HEK293T (cell line): ENCODE data around the gene SNTG2.

Source experiments
- ARNT ChIP-seq: fragments of 450-650 bp; IDR thresholded peaks from 2 replicates; pipeline ENCODE4 v1.6.1; 2017; ENCODE audit warnings: mild to moderate bottlenecking
- BHLHE40 ChIP-seq: fragments of 450-650 bp; IDR thresholded peaks from 2 replicates; pipeline ENCODE4 v1.6.1; 2016; ENCODE audit warnings: mild to moderate bottlenecking, moderate library complexity, borderline replicate concordance
- ELF4 ChIP-seq: fragments of 450-650 bp; IDR thresholded peaks from 2 replicates; pipeline ENCODE4 v1.6.1; 2017; ENCODE audit warnings: antibody characterized with exemption
- FOXA1 ChIP-seq: fragments of 450-650 bp; IDR thresholded peaks from 2 replicates; pipeline ENCODE4 v1.6.1; 2016; ENCODE audit warnings: mild to moderate bottlenecking
- FOXK2 ChIP-seq: fragments of 450-650 bp; IDR thresholded peaks from 2 replicates; pipeline ENCODE4 v1.6.1; 2016; ENCODE audit warnings: mild to moderate bottlenecking
- FOXM1 ChIP-seq: fragments of 450-650 bp; IDR thresholded peaks from 2 replicates; pipeline ENCODE4 v1.6.1; 2017; ENCODE audit warnings: mild to moderate bottlenecking, borderline replicate concordance
- HDGF ChIP-seq: fragments of 450-650 bp; IDR thresholded peaks from 2 replicates; pipeline ENCODE4 v1.6.1; 2017; ENCODE audit warnings: antibody characterized with exemption, borderline replicate concordance
- NFRKB ChIP-seq: fragments of 450-650 bp; IDR thresholded peaks from 2 replicates; pipeline ENCODE4 v1.6.1; 2016; ENCODE audit warnings: mild to moderate bottlenecking, moderate library complexity
- SP1 ChIP-seq: fragments of 450-650 bp; IDR thresholded peaks from 2 replicates; pipeline ENCODE4 v1.6.1; 2017
- TARDBP ChIP-seq: fragments of 450-650 bp; IDR thresholded peaks from 2 replicates; pipeline ENCODE4 v1.6.1; 2016
- ZNF384 ChIP-seq: fragments of 450-650 bp; IDR thresholded peaks from 2 replicates; pipeline ENCODE4 v1.6.1; 2016
- TF ChIP-seq, protein P1 (sequence below): fragments of 450-650 bp; IDR thresholded peaks from 2 replicates; pipeline ENCODE4 v1.6.1; 2016

GRCh38 chr2:1137264-1137663 lies 186.6 kb downstream of the SNTG2 start:
- no peak for TF ChIP-seq TARDBP
- no peak for TF ChIP-seq NFRKB
- TF ChIP-seq FOXM1 = no peak
- no peak for TF ChIP-seq SP1
- TF ChIP-seq ELF4 = no peak
- TF ChIP-seq FOXK2 = no peak
- TF ChIP-seq ZNF384 = no peak
- TF ChIP-seq HDGF = no peak
- TF ChIP-seq ARNT = no peak
- TF ChIP-seq BHLHE40 = no peak
- TF ChIP-seq, protein P1, sequence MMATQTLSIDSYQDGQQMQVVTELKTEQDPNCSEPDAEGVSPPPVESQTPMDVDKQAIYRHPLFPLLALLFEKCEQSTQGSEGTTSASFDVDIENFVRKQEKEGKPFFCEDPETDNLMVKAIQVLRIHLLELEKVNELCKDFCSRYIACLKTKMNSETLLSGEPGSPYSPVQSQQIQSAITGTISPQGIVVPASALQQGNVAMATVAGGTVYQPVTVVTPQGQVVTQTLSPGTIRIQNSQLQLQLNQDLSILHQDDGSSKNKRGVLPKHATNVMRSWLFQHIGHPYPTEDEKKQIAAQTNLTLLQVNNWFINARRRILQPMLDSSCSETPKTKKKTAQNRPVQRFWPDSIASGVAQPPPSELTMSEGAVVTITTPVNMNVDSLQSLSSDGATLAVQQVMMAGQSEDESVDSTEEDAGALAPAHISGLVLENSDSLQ = no peak
- TF ChIP-seq FOXA1 = no peak
